GM13977 (cell line): ENCODE measurements around the gene WSB1.

Experiments
- DNase-seq: peaks from one replicate; pipeline ENCODE4 v3.0.0; 2012; ENCODE audit warnings: low spot score
- in situ Hi-C: fragments of 300-500 bp; cut with MboI; formaldehyde crosslinking; loops from one replicate; pipeline ENCODE4 v1.12.0; 2022; ENCODE audit warnings: low sequenced_read_pairs, low pct_unique_long_range_greater_than_20kb, mixed read lengths, inconsistent platforms; ENCODE audit not compliant: unreplicated experiment
- TF ChIP-seq, protein P1 (sequence below): IDR thresholded peaks from 2 replicates; pipeline ENCODE4 v1.5.1; 2012; ENCODE audit warnings: mild to moderate bottlenecking, control low read depth; ENCODE audit not compliant: insufficient read depth; ENCODE audit errors: extremely low read depth, missing control alignments

WSB1 gene

DNA sequence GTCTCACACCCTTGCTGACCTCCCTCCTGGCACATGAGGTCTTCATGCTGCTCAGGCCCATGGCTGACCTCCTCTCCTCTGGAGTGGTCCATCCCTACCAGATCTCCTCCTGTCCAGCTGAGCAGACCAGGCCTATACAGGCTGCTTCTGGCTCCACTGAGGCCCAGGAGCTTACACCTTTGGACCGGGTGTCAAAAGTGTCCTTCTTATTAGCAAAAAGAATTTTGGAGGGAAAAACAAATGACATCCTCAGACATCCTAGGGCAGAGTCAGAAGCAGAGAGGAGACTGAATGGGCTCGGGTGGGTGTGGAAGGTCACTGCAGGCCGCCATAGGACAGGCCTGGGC is 38.1 kb downstream of the WSB1 start:
- TF ChIP-seq, protein P1, sequence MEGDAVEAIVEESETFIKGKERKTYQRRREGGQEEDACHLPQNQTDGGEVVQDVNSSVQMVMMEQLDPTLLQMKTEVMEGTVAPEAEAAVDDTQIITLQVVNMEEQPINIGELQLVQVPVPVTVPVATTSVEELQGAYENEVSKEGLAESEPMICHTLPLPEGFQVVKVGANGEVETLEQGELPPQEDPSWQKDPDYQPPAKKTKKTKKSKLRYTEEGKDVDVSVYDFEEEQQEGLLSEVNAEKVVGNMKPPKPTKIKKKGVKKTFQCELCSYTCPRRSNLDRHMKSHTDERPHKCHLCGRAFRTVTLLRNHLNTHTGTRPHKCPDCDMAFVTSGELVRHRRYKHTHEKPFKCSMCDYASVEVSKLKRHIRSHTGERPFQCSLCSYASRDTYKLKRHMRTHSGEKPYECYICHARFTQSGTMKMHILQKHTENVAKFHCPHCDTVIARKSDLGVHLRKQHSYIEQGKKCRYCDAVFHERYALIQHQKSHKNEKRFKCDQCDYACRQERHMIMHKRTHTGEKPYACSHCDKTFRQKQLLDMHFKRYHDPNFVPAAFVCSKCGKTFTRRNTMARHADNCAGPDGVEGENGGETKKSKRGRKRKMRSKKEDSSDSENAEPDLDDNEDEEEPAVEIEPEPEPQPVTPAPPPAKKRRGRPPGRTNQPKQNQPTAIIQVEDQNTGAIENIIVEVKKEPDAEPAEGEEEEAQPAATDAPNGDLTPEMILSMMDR, result no peak
- DNase-seq, result no peak
- in situ Hi-C loops, result no loop called here

DNA sequence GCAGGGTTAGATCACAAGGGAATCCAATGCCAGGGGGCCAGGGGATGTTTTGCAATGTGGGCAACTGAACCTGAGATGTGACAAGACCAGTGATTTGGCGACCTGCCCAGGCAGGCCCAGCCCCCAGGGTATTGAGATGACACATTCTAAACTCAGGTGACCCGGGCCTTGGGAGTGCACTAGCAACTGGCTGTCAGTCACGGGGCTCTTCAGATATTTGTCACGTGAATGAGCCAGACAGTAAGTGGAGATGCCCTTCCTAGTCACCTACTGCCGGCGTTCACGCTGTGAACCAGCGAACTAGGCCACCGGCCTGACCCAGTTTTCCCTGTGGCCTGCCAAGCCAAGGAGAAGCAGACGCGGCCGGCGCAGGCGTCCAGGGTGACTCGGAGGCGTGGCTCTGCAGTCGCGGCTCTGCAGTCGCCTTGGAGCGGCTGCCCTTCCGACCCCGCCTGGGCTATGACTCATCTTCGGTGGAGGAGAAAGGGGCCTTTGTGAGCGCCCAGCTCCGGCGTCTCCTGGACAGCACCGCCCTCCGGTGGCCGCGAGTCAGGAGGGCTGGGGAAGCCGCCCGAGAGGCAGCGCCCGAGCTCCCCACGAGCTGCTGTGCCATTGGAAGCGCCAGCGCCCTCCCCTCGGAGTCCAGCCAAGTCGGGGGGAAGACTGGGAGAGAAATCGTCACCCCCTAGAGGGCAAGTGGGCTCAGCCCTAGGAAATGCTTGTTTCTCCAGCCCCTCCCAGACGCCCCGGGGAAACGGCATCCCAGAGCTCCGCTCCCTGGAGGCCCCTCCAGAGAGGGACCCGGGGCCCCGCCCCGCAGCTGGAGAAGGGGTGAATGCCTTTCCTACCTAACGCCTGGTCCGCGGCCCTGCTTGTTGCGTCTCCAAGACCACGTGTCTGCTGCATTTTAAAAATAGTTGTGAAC is 38.8 kb downstream of the WSB1 start:
- DNase-seq, result peak; percentile 85
- in situ Hi-C loops, result no loop called here
- TF ChIP-seq, protein P1, result peak; percentile 88

DNA sequence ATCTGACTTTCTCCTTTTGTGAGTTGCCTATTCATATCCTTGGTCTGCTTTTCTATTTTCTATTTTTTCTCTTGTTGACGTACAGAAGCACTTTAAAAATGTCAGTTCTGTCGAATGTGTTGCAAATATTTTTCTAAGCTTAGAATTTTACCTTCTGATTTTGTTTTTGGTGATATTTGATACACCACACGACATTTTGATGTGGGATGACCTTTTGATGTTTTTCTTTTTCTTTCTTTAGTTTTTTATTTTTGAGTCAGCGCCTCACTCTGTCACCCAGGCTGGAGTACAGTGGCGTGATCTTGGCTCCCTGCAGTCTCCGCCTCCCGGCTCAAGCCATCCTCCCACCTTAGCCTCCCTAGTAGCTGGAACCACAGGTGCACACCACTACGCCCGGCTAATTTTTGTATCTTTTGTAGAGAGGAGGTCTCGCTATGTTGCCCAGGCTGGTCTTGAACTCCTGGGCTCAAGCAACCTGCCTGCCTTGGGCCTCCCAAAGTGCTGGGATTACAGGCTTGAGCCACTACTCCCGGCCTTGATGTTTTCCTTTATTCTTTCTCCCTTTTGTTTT is 39.6 kb downstream of the WSB1 start:
- in situ Hi-C loops, result no loop called here

DNA sequence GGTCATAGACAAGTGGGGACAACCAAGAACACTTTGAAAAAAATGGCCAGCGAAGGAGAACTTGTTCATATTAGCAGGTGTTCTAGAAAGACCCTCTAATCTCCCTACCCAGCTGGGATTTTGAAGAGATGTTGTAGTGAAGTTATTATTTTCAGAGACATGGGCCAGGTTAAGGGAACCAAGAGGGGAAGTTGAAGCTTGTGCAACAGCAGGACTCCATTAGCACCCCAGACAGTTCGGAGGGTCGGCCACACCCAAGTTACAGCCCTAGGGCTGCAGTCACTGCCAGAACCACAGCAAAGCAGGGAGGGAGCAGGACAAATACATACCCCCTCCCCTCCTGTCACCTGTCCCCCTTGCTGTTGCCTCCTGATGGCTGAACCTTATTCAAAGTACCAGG is 42.3 kb downstream of the WSB1 start:
- DNase-seq, result no peak
- in situ Hi-C loops, result no loop called here
- TF ChIP-seq, protein P1, result no peak

More for the DNA sequence above, 39.6 kb downstream of the WSB1 start:
- DNase-seq, result no peak
- TF ChIP-seq, protein P1, result no peak

DNA sequence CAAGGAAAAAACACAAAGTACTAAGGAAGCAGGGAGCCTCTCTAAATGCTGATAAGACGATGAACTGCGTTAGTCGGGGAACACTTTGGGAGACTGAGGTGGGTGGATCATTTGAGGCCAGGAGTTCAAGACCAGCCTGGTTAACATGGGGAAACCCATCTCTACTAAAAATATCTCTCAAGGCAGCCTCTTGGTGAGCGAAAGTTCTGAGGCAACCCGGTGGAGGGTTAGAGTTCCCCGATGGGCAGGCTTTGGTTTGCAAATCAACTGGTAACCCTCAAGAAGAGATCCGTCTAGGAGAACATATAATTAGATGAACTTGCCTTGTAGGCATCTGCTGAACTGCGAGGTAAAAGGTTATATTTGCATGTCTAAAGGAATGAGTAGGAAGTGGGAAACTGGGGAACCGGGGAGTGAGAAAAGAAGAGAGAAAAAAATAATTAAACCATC is 44.6 kb downstream of the WSB1 start:
- in situ Hi-C loops, result no loop called here
- TF ChIP-seq, protein P1, result no peak
- peak; percentile 58 for DNase-seq

DNA sequence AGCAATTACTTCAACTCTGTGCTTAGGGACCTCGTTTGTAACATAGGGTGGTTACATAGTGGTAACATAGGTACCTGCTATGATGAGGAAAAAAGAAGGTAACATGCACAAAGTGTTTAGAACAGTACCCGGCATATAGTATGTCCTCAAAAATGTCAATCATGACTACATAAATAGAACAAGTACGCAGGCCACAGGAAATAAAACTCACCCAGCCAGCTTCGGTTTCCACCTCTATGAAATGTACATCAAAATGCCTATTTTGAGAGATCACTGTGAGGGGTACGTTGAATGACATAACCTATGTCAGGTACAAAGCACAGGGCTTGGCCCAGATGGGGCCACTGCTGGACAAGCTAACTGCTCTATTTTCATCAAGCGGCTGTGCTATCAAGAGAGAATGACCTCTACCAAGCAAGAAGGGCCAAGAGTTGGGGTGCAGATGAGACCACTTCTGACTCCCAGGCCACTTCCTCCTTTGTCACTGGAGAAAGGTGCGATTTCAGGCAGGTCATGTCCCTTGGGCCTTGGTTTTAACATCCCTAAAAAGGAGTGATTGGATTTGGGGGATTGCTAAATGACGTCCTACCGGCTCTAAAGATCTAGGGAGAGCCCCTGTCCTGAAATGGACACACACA is 45.4 kb downstream of the WSB1 start:
- DNase-seq, result no peak
- in situ Hi-C loops, result no loop called here
- TF ChIP-seq, protein P1, result no peak
